Measurements from ENCODE around the gene GINS2.

GINS2 gene

GRCh38 chr16:85637808-85638647, 50.7 kb downstream of the GINS2 start:
- no peak for DNase-seq

- no peak for DNase-seq
Measured at GRCh38 chr16:85637061-85637807, 51.5 kb downstream of the GINS2 start.

- no peak for DNase-seq
Measured at GRCh38 chr16:85636234-85636812, 52.4 kb downstream of the GINS2 start.

- no peak for DNase-seq
Measured at GRCh38 chr16:85635545-85636140, 53.1 kb downstream of the GINS2 start.

GRCh38 chr16:85634747-85635544, 53.8 kb downstream of the GINS2 start:
- no peak for DNase-seq

- DNase-seq: no peak
Measured at GRCh38 chr16:85633888-85634287, 54.9 kb downstream of the GINS2 start.

- DNase-seq: no peak
Measured at GRCh38 chr16:85633438-85633743, 55.4 kb downstream of the GINS2 start.

GRCh38 chr16:85632709-85633437, 55.9 kb downstream of the GINS2 start:
- no peak for DNase-seq

- DNase-seq: no peak
Measured at GRCh38 chr16:85631802-85632393, 56.9 kb downstream of the GINS2 start.

- DNase-seq: no peak
Measured at GRCh38 chr16:85631230-85631629, 57.5 kb downstream of the GINS2 start.

- no peak for DNase-seq
Measured at GRCh38 chr16:85629853-85630252, 58.9 kb downstream of the GINS2 start.

- no peak for DNase-seq
Measured at GRCh38 chr16:85629326-85629725, 59.4 kb downstream of the GINS2 start.

GRCh38 chr16:85628645-85629044, 60.1 kb downstream of the GINS2 start:
- DNase-seq: no peak

GRCh38 chr16:85628265-85628556, 60.5 kb downstream of the GINS2 start:
- DNase-seq: no peak

- no peak for DNase-seq
Measured at GRCh38 chr16:85627526-85628264, 61.1 kb downstream of the GINS2 start.

GRCh38 chr16:85627089-85627488, 61.7 kb downstream of the GINS2 start:
- DNase-seq: no peak
